Activated T-helper 9 cell treated with anti-CD3 and anti-CD28 coated beads, Interleukin-2, amount 50 U/mL, for 16 hours (primary cell): Measurements from ENCODE around the gene F2RL2.
"Not testable (repeated sequence)": the region's sequence is repeated elsewhere in the genome, so short reads cannot be mapped to it uniquely, and the experiment has no call there.

Source experiments
- DNase-seq: peaks from one replicate; pipeline ENCODE4 v3.0.0-alpha.2; 2020; ENCODE audit warnings: low read depth

Gene F2RL2

DNA sequence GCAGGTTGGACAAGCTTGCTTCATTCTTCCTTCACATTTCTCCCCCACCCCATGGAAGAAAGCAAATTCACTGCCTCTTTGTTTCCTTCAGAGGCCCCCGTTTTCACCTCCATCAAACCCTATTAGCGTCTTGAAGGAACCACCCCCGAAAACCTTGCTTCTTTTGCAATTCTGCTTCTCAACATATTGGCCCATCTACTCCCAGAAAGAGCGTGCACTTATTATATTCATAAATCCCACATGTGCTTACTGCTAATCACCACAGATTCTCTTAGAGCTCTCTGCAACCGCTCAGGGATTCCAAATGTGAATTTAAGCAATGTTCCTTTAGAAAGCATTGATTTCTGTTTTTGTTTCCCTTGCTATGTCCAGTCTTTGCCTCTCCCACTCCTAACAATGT, 1.1 kb downstream of the F2RL2 start:
- DNase-seq, result no peak

DNA sequence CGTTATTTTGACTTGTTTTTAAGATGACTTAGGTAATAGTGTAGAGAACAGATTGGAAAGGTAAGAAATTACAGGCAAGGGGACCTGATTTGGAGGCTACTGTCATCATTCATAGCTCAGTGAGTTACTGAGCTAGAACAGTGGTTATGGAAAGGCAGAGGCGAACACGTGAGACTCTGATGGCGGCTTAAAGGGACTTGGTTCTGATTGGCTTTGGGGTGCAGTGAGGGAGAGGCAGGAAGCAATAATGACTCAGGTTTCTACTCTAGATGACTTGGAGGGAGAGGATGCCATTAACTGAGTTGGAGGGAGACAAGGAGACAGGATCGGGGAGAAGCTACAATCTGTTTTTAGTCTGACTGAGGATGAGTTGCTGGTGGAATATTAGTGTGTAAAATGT, 3.0 kb downstream of the F2RL2 start:
- DNase-seq, result no peak

DNA sequence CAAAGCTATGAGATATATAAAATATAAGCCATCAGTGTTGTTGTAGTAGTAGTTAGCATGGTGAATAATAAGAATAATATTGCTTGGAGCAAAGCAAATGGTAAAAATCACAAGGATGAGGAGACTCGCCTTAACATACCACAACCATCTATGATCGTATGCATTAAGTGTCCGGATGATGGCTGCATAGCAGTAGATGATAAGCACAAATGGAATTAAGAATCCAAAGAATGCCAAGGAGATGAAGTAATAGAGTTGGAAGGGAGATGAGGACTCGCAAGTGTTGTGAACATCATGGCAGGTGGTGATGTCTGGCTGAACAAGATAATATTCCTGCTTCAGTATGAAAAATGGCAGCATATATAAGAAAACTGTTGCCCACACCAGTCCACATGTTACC, 5.5 kb downstream of the F2RL2 start:
- no peak for DNase-seq

DNA sequence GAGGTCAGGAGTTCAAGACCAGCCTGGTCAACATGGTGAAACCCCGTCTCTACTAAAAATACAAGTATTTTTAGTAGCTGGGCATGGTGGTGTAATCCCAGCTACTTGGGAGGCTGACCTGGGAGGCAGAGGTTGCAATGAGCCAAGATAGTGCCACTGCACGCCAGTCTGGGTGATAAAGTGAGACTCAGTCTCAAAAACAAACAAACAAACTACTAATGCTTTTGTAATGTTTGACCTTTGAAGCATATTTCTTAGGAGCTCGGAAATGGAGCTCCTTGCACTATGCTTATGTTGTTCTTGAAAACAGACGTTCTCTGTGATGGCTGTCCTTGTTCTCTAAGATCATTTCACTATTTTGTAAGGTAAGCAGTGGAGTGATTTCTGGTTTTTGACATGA, 6.0 kb downstream of the F2RL2 start:
- DNase-seq, result no peak

DNA sequence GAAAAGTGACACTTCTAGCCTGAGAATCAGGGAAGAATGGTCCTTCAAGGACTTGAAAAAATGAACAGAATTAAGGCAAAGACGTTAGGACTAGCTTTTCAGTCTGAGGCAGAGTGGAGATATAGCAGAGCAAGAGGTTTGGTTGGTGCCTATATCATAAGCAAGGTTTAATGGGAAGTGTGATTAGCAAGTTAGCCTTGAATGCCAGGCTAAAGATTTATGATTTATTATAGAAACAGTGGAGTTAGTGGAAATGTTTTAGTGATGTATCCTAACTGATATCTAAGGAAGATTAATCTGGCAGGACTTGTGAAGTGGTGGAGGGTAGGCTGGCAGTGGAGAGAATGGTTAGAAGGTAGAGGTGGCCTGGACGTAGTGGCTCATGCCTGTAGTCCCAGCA, 7.0 kb downstream of the F2RL2 start:
- DNase-seq, result no peak

DNA sequence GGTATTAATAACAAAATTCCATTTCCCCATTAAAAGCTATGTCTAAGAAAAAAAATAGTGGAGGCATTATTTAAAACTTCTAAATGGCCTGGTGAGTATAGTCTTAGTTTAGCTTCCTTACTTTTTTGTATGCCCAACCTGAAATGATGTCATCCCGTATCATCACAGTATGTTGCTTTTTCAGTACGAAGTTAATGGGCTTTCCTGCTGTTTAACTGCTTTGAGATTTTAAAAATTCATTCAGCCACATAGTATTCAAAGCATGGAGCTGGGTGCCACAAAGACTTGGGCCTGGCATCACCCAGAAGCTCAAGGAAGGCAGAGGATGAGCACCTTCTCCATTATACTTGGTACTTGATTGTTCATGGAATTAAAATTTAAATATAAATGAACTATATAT, 7.4 kb downstream of the F2RL2 start:
- DNase-seq, result no peak

DNA sequence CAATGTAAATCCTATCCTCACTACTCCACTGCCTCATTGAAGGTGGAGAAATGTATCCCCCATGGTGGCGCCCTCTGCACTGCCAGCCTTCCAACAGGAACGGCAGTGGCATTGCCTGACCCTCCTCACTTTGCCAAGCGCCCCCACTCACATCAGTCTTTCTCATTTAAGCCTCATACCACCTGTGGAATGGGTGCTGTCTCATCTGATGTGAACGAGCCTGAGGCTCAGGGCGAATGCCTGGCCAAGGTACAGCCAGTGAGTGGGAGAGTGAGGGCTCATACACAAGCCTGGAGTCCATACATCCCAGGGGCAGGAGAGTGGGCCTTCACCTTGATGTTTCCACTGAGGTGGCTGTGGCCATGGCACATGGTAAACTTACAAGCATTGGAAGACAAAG, 10.3 kb downstream of the F2RL2 start:
- no peak for DNase-seq

DNA sequence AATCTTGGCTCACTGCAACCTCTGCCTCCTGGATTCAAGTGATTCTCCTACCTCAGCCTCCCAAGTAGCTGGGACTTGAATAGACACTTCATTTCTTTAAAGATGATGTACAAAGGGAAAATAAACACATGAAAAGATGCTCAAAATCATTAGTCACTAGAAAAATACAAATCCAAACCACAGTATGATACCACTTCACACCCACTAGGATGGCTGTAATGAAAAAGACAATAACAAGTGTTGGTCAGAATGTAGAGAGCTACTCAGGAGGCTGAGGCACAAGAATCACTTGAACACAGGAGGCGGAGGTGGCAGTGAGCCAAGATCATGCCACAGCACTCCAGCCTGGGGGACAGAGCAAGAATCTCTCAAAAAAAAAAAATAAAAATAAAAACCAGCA, 13.0 kb downstream of the F2RL2 start:
- DNase-seq, result no peak

DNA sequence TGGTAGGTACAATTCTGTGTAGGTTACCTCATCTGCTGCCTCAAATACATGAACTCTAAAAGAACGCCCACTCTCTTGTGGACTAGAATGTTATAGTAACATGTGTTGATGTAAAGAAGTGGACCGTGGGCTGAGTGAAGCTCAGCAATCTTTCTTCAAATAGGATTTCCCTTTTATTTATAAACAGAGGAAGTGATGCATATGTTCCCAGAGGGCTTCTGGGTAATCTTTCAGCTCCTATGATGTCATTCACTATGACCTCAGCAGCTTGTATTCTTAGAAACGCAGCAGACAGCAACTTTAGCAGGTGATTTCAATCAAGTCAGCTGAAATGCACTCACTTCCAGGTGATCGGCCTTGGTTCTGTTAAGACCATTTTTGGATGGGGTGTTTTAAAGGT, 14.4 kb downstream of the F2RL2 start:
- no peak for DNase-seq

DNA sequence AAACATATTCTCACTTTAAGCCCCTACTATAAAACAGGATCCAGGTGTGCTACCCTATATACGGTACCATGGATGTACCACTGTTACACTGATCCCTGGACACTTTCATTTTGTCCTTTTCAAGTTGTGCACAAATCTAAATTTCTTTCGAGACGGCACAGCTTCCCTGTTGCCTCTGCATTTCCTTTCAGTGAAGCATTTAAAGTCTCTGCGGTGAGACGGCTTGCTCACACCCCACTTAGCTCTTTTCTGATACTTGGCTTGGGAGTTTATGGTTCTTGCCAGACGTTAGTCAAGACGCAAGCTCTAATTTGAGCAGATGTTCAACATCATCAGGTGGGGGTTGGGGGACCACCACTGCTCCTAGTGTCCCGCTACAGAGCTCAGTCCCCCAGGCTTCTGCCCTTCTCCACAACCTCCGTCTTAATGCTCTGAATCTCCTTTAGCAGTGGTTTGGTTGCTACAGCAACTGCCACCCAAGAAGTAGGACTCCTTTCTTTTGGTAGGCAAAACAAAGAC, 15.8 kb downstream of the F2RL2 start:
- DNase-seq, result no peak

DNA sequence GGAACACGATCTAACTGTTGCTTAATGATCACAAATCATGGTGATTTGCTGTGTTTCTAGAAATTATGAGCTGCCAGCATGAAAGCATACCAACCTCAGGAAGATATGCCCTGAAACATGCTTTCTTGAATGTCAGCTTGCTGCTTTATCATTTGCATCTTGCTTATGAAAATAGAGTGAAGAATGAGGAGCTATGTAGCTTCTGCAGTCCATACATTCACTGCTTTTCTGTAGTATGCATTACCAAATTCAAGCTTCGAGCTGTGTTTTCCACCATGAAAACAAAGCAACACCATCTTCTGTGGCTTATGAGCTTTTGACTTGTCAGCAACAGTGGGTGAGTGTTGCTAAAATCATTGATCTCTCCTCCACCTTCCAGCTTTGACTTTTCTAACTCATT, 16.5 kb downstream of the F2RL2 start:
- no peak for DNase-seq

DNA sequence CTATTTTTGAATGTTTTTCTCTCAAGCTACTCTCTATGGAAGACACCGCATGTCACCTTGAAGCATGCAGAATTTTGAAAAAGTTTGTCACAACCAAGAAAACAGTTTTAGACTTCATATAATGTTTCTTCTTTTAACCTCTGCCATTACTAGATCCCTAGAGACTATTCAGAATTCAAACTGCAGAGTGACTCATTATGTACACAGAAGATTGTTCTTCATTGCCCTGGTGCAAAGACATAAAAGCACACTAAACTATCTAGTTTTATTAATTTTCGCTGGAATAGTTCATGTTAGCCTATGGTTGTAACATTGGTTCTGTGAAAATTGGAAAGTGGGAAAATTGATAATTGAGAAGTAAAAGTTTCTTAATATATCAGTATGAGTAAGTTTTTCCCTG, 18.4 kb downstream of the F2RL2 start:
- no peak for DNase-seq

DNA sequence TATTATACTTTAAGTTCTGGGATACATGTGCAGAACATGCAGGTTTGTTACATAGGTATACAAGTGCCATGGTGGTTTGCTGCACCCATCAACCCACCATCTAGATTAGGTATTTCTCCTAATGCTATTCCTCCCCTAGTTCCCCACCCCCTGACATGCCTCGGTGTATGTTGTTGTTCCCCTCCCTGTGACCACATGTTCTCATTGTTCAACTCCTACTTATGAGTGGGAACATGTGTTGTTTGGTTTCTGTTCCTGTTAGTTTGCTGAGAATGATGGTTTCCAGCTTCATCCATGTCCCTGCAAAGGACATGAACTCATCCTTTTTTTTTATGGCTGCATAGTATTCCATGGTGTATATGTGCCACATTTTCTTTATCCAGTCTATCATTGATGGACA, 19.2 kb downstream of the F2RL2 start:
- DNase-seq, result not testable (repeated sequence)

DNA sequence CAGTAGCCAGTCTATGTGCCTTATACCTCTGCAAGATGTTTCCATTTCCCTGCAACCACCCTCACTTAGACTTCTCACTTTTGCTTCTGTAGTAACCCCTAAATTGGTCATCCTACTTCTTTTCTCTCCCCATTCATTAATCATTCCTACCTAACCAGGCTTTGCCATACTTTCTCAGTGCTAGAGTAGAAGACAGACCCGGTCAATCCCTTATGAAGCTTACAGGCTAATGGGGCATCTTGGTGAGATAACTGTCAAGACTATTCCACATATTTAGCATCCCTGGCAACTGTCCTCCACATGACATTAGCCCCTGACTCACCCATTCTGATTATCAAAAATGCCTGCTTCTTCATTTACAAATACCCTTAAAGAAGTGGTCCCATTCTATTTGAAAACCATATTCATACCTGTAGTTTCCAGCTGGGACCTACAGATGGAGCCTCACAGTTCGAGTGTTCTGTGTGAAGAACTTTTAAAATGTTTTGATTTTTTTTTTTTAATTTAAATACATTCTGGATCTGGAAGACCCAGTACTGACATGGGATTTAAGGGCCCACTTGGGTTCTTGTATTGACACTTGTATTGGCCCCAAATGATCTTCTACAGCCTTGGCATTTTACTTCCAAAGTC, 21.0 kb downstream of the F2RL2 start:
- no peak for DNase-seq

DNA sequence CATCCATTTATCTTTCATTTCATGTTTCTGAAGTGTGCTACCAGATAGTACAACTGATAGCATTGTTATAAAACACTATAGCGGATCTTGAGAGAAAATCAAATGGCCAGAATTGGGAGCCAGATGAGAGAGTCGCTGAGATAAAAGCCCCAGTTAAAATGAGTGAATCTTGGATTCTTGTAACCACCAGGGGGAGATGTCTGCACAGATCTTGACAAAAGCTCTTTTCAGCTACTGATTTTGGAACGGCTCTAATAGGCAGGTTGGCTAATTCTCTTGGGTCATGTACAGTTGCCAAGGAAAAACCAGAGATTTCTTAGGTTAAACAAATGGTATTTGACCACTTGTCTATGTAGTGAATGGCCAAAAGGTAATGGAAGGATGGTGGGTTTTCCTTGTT, 21.7 kb downstream of the F2RL2 start:
- DNase-seq, result no peak

DNA sequence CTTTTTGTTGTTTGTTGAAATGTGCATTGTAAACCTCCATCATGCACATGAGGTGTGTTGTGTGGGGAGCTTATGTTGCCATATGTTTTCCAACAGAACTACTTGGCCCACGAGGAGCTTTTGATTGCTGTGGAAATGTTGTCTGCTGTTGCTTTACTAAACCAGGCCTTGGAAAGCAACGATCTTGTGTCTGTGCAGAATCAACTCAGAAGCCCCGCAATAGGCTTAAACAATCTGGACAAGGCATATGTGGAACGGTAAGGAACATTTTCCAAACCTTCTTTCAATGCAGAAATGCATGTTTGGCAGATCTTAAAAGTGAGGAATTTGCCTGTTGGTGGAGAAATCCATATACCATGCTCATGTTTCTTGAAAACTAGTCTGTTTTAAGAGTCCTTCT, 22.5 kb downstream of the F2RL2 start:
- DNase-seq, result no peak

DNA sequence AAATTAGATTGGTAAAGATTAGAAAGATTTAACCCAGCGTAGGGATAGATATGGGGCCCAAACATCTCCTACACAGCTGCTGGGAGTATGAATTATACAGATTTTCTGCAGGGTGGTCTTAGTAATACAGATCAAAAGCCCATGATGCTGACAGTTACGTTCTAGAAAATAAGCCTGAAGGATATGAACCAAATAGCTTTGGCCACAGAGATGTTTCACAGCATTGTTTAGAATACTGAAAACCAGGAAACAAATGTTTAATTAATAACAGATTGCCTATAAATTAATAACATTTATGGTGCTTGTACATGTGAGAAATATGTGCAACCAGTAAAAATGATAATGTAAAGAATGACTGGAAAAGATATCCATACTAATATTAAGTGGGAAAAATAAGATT, 24.7 kb downstream of the F2RL2 start:
- no peak for DNase-seq

DNA sequence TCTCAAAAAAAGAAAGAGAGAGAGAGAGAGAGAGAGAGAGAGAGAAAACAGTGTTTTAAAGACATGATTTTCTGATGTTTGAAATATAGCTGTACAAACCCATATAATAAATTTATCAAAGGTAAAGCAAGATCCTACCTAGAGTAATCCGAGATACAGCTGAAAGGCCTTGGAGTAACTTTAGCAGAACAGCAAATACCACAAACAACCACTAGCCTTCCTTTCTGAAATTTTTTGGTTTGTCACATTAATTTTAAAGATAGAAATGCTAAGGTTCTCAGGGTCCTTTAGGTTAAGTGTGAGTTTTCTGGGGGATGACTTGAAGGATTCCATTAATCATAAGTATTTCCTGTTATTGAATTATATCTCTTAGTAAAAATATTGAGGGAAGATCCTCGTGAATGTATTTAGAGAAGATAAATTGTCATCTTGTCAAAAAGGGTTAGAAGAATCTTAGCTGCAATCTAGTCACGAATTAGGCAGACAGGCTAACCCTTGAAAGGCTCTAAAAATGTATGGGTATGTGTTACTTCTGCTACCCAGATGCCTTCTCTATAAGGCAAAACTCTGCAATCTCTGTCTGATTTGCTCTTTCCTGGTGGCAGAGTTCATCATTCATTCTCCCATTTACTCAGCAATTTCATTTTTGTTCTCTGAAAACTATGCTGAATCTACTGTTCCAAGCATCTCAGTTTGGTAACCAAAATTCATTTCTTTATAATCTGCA, 27.3 kb downstream of the F2RL2 start:
- DNase-seq, result no peak

DNA sequence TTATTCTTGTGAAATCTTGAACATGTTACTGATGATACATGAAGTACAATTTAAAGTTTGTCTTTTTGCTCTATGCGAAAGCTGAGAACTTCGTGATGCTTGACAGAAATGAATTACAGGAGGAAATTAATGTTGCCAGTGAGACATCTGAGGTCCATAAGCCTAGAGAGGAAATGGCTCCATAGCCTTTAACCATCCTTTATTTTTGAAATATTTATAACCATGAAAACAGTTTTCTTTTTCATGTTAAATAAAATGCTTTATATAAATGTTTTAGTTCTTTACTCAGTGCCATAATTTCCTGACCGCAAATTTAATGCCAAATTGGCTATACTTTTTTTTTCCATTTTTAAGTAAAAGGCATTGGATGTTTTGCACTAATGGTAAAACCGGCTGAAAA, 29.1 kb downstream of the F2RL2 start:
- no peak for DNase-seq

DNA sequence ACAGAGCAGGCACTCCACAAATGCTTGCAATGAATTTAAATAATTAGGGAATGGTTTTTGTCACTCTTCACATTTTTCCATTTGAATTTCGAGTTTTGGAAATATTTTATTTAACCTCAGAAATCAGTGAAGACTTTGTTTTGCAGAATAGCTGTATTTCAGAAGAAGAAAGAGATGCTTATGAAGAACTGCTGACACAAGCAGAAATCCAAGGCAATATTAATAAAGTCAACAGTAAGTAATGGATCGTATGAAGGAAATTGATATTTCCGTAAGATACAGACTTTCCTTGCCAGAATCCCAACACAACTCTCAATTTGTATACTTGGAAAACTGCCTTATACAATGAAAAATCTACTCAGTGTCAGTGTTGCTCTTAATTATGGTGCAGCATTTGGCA, 30.5 kb downstream of the F2RL2 start:
- DNase-seq, result no peak

DNA sequence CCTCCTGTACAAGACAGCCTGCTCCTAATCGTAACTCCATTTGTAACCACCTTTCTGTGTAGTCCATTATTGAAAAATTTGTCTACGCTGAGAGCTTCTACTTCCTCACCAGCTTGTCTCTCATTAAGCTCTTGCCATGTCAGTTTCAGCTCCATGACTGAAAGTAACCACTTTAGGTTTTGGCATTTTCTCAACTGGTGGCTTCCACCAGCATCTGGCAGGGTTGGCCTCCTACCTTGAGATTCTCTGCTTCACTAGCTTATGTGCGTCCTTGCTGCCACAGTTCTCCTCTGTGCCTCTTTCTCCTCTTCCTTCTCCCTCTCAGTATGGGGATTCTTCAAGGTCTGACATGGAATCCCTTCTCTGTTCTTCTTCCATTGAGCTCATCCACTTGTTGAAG, 31.8 kb downstream of the F2RL2 start:
- DNase-seq, result no peak

DNA sequence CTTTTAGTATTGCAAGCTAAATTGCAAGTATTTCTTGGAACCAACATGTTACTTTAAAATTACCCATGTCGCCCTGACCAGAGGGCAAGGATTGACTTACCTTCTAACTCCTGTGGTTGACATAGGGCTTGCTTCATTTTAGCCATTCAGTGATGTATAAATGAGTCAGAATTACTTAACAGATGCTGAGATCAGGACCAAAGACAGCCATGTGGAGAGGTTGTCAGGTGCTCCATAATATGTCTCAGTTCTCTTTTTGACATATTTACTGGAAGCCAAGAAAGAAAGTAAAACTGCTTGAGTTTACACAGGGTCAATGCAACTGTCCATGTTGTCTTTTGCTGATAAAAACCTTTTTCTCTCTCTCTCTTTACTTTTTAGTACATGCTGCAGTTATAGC, 33.2 kb downstream of the F2RL2 start:
- DNase-seq, result no peak

DNA sequence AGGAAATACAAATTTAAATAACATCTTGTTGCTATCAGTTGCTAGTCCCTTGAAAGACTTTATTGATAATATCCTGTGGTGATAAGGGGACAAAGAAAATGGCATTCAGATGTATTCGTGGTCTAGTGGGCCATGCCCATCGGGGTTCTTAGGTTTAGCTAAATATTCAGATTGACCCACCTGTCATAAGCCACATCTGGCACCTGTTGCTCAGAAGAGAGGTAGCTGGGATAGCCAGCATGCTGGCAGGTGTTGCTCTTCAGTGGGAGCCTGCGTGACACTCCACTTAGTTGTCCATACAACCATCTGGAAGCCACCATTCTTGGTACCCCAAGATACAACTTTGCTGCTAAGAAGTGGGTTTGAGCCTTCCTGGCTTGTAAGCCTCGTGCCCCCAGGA, 36.7 kb downstream of the F2RL2 start:
- DNase-seq, result no peak

DNA sequence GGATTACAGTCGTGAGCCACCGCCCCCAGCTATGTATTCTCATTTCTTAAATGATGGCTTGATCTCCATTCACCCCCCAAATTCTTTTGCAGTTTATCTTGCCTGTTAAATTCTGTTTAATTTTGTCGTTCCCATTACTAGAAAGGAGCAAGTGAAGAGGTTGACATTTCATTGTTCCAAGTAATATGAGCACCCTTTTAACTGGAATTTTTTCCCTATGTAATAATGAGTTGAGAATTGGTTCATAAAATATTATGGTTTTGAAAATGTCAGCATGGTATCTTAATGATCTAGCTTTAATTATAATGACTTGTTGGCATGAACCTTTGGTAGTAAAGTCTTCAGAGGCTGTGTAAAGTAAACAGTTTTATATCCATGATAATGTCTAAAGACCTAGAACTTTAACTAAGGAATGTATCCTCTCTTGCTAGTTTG, 37.4 kb downstream of the F2RL2 start:
- DNase-seq, result no peak
